Activated T-cell treated with anti-CD3 and anti-CD28 coated beads for 4 hours (primary cell): ENCODE data around the gene EXT2.
A peak's percentile ranks its signal among the peaks of the same experiment; 100 is the strongest.

Experiments used
- DNase-seq: peaks from one replicate; pipeline ENCODE4 v3.0.0-alpha.2; 2020

Gene EXT2

GRCh38 chr11:44095506-44096359, at the start of gene EXT2:
TSS of gene EXT2 (plus strand) at chr11:44095678. CDS start at chr11:44107713, 12,035 bp downstream.
- peak; percentile 78 for DNase-seq

GRCh38 chr11:44046182-44046581, 49.3 kb upstream of the EXT2 start:
- no peak for DNase-seq

- DNase-seq, result no peak
Observed at GRCh38 chr11:44047298-44047697, 48.2 kb upstream of the EXT2 start.

GRCh38 chr11:44047931-44048431, 47.5 kb upstream of the EXT2 start, which contains the start of gene ACCSL:
TSS of gene ACCSL (plus strand) at chr11:44047981. CDS start at chr11:44048037, 56 bp downstream.
- no peak for DNase-seq

GRCh38 chr11:44049832-44050231, 45.6 kb upstream of the EXT2 start:
- DNase-seq, result no peak

- no peak for DNase-seq
Observed at GRCh38 chr11:44051171-44051570, 44.3 kb upstream of the EXT2 start.

GRCh38 chr11:44057340-44057739, 38.1 kb upstream of the EXT2 start:
- no peak for DNase-seq

GRCh38 chr11:44058275-44058674, 37.2 kb upstream of the EXT2 start:
- no peak for DNase-seq

- no peak for DNase-seq
Observed at GRCh38 chr11:44065161-44065661, 30.3 kb upstream of the EXT2 start.

GRCh38 chr11:44065841-44066731, 29.4 kb upstream of the EXT2 start, which contains the start of gene ACCS:
TSS of gene ACCS (plus strand) at chr11:44066270. CDS start at chr11:44067628, 1,358 bp downstream.
- peak; percentile 76 for DNase-seq

GRCh38 chr11:44066732-44067141, 28.7 kb upstream of the EXT2 start:
- DNase-seq, result no peak

GRCh38 chr11:44067266-44067665, 28.2 kb upstream of the EXT2 start:
- DNase-seq, result no peak

GRCh38 chr11:44068180-44068579, 27.3 kb upstream of the EXT2 start:
- DNase-seq, result no peak

- no peak for DNase-seq
Observed at GRCh38 chr11:44071157-44071556, 24.3 kb upstream of the EXT2 start.

GRCh38 chr11:44072757-44073658, 22.5 kb upstream of the EXT2 start:
- no peak for DNase-seq

- DNase-seq, result no peak
Observed at GRCh38 chr11:44078794-44079193, 16.7 kb upstream of the EXT2 start.

- DNase-seq, result no peak
Observed at GRCh38 chr11:44079376-44079775, 16.1 kb upstream of the EXT2 start.

GRCh38 chr11:44080951-44081350, 14.5 kb upstream of the EXT2 start:
- no peak for DNase-seq

- DNase-seq, result no peak
Observed at GRCh38 chr11:44082645-44083044, 12.8 kb upstream of the EXT2 start.

GRCh38 chr11:44083433-44083832, 12.0 kb upstream of the EXT2 start:
- DNase-seq, result no peak

GRCh38 chr11:44083906-44084305, 11.6 kb upstream of the EXT2 start:
- no peak for DNase-seq

GRCh38 chr11:44085330-44085729, 10.1 kb upstream of the EXT2 start:
- DNase-seq, result no peak
